Smooth muscle cell (in vitro differentiated cells): ENCODE results near the gene TMEM51. TPM values are rescaled to one million over a fixed set of nuclear protein-coding genes. Genes with fewer than 3 reads are reported as not detected.

Experiments used
- DNase-seq: peaks from one replicate; lab custom pipeline; 2025; ENCODE audit not compliant: unreplicated experiment; lab: John Stamatoyannopoulos, UW
- H2AFZ ChIP-seq: fragments of 200-600 bp; sonication (generic); 2 replicates; pipeline ENCODE4 v1.6.0; 2016; ENCODE audit warnings: antibody characterized with exemption, low read depth, mild to moderate bottlenecking
- H3F3A ChIP-seq: fragments of 200-600 bp; sonication (generic); 2 replicates; pipeline ENCODE4 v1.6.0; 2017; ENCODE audit warnings: antibody characterized with exemption, low read depth
- H3K27ac ChIP-seq: fragments of 200-600 bp; sonication (generic); 2 replicates; pipeline ENCODE4 v1.5.1; 2016; ENCODE audit warnings: low read depth, mild to moderate bottlenecking
- H3K27me3 ChIP-seq: fragments of 200-600 bp; sonication (generic); 2 replicates; pipeline ENCODE4 v1.6.1; 2016; ENCODE audit warnings: low read depth, mild to moderate bottlenecking
- H3K36me3 ChIP-seq: fragments of 200-600 bp; sonication (generic); 2 replicates; pipeline ENCODE4 v1.5.1; 2016; ENCODE audit warnings: low read depth
- H3K4me1 ChIP-seq: fragments of 200-600 bp; sonication (generic); 2 replicates; pipeline ENCODE4 v1.5.1; 2016; ENCODE audit warnings: low read depth
- H3K4me2 ChIP-seq: fragments of 200-600 bp; sonication (generic); 2 replicates; pipeline ENCODE4 v1.6.0; 2016; ENCODE audit warnings: mild to moderate bottlenecking
- H3K4me3 ChIP-seq: fragments of 200-600 bp; sonication (generic); 2 replicates; pipeline ENCODE4 v1.5.1; 2016; ENCODE audit warnings: mild to moderate bottlenecking
- H3K79me2 ChIP-seq: fragments of 200-600 bp; sonication (generic); 2 replicates; pipeline ENCODE4 v1.6.0; 2016; ENCODE audit warnings: low read depth, mild to moderate bottlenecking
- H3K9ac ChIP-seq: fragments of 200-600 bp; sonication (generic); 2 replicates; pipeline ENCODE4 v1.6.0; 2016; ENCODE audit warnings: low read depth
- H3K9me3 ChIP-seq: fragments of 200-600 bp; sonication (generic); replicated peaks from 2 replicates; pipeline ENCODE4 v1.5.1; 2016; ENCODE audit warnings: low read depth
- H4K20me1 ChIP-seq: fragments of 200-600 bp; sonication (generic); 2 replicates; pipeline ENCODE4 v1.6.0; 2016; ENCODE audit warnings: low read depth
- WGBS: methylation state at CpG from one replicate; pipeline ENCODE4 v1.1.7; 2016; ENCODE audit warnings: low lambda C conversion rate; 5-methylcytosine and 5-hydroxymethylcytosine counted together
- polyA plus RNA-seq: library from polyadenylated mRNA; unstranded; fragments of >200 nt; fragmentation: Nextera tagmentation; extraction: Ambion mirVana; gene quantifications from 2 replicates; pipeline ENCODE4 v1.2.1, GENCODE V29; 2016
- total RNA-seq: library from RNA; depleted of rRNA; stranded (reverse); fragments of >200 nt; gene quantifications from 2 replicates; pipeline ENCODE4 v1.2.3, GENCODE V29; 2014
- TF ChIP-seq, protein P1 (sequence below): fragments of 200-600 bp; sonication (generic); IDR thresholded peaks from 2 replicates; pipeline ENCODE4 v1.5.1; 2017; ENCODE audit warnings: borderline replicate concordance, mild to moderate bottlenecking, antibody characterized with exemption; ENCODE audit not compliant: insufficient read depth, poor library complexity, severe bottlenecking

TMEM51 gene
- total and polyA plus RNA-seq, 2 experiments from 2014 or later = 9.8 to 10.4 TPM

DNA sequence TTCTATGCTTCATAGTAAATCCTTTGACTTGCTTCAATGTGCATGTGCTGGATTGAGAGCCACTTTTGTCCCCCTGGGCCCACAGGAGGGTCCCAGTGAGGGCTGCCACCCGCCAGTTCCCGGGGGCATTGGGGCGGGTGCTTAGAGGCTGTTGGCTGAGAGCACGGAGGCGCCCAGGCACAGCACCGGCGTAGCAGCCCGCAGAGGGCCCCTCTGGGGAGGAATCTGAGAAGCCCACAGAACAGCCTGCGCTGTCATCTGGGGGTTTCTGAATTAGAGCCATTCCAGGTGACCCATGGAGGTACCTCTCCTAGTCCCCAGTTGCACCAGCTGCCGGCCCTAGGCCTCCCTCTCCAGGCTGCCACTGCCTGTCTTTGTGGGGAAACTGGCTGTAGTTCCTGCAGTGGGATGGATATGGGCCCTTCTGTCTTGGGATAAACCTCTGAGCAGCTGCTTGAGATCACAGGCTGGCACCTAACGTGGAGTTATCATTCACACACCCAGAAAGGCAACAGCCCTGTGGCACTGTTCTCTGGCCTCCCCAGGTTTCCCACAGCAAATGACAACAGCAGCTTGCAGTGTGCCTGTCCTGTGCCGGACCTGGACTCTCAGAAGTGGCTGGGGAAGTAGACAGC is 39.5 kb downstream of the TMEM51 start:
- no peak for DNase-seq
- TF ChIP-seq, protein P1, sequence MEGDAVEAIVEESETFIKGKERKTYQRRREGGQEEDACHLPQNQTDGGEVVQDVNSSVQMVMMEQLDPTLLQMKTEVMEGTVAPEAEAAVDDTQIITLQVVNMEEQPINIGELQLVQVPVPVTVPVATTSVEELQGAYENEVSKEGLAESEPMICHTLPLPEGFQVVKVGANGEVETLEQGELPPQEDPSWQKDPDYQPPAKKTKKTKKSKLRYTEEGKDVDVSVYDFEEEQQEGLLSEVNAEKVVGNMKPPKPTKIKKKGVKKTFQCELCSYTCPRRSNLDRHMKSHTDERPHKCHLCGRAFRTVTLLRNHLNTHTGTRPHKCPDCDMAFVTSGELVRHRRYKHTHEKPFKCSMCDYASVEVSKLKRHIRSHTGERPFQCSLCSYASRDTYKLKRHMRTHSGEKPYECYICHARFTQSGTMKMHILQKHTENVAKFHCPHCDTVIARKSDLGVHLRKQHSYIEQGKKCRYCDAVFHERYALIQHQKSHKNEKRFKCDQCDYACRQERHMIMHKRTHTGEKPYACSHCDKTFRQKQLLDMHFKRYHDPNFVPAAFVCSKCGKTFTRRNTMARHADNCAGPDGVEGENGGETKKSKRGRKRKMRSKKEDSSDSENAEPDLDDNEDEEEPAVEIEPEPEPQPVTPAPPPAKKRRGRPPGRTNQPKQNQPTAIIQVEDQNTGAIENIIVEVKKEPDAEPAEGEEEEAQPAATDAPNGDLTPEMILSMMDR = no peak
- 96% methylated on average over 11 of the region's 12 CpGs for WGBS
- Histone ChIP-seq H3K9ac (no peak overlapping the region), H3K4me2 (no peak overlapping the region), H3K4me1 (peaks cover 12% of the 10 kb centered on the region), H3K9me3 (no peaks in the 10 kb centered on the region), H3K4me3 (no peak overlapping the region), H3K27ac (no peak overlapping the region), H3F3A (no peaks in the 10 kb centered on the region), H3K79me2 (peaks cover under 1% of the 10 kb centered on the region), H3K27me3 (no peaks in the 10 kb centered on the region), H3K36me3 (no peaks in the 10 kb centered on the region), H2AFZ (no peak overlapping the region), H4K20me1 (peaks cover 11% of the 10 kb centered on the region)

DNA sequence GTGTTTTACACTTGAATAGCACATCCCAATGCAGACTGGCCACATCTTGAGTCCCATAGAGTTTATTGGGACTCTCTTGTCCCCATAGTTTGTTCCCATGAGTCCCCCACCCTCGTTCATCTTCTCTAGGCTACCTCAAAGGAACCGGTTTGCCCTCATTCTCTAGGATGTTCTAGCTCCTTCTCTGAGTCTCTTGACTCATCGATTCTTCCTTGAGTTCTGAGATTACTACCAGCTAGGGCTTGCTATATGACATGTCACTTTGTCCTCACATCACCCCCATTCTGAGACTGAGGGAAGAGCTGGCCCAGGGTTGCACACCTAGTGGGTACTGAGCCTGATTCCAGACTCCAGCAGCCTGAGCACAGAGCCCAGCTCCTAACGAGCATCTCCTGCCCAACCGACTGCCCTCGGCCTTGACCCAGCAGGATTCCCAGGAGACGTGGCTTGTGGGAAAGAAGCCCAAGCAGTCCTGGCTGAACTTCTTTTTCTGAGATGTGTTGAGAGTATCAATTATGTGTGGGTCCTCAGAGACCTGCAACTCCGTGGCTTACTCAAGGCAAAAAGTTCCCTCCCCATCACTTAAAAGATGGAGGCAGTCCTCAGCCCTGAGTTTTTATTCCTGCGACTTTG is 42.0 kb downstream of the TMEM51 start:
- Histone ChIP-seq H3F3A (no peaks in the 10 kb centered on the region), H3K79me2 (peaks cover 6% of the 10 kb centered on the region), H3K4me3 (no peak overlapping the region), H3K9me3 (no peaks in the 10 kb centered on the region), H3K27me3 (no peaks in the 10 kb centered on the region), H2AFZ (no peak overlapping the region), H4K20me1 (peaks cover 23% of the 10 kb centered on the region), H3K4me1 (peaks cover 13% of the 10 kb centered on the region), H3K27ac (no peak overlapping the region), H3K9ac (no peak overlapping the region), H3K4me2 (no peak overlapping the region), H3K36me3 (no peaks in the 10 kb centered on the region)
- WGBS = 77% methylated on average over 9 of the region's 9 CpGs
- DNase-seq = no peak
- TF ChIP-seq, protein P1 = no peak

DNA sequence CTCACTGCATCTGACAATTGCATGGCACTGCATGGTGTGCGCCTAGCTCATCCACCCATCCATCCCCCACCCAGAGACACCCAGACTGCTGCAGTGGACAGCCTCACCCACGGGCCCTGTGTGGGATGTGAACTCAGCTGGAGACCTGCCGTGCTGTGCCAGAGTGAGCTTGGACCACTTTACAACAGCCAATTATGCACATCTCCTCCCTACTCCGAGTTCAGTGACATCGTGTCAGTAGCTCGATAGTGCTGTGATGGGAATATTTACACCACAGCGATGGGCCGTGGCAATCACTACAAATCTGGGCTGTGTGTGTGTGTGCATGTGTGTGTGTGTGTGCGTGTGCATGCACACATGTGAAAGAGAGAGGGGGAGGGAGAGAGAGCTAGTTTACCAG is 42.5 kb downstream of the TMEM51 start:
- no peak for DNase-seq
- Histone ChIP-seq H3K9me3 (no peaks in the 10 kb centered on the region), H3K4me3 (no peak overlapping the region), H3K36me3 (no peaks in the 10 kb centered on the region), H3K27me3 (no peaks in the 10 kb centered on the region), H2AFZ (no peak overlapping the region), H3F3A (peaks cover 3% of the 10 kb centered on the region), H3K9ac (no peak overlapping the region), H3K4me2 (no peak overlapping the region), H3K4me1 (peaks cover 13% of the 10 kb centered on the region), H4K20me1 (peaks cover 28% of the 10 kb centered on the region), H3K79me2 (peaks cover 6% of the 10 kb centered on the region), H3K27ac (no peak overlapping the region)
- 84% methylated on average over 9 of the region's 9 CpGs for WGBS
- TF ChIP-seq, protein P1 = no peak
